GM15510 (cell line): ENCODE measurements around the gene RALB.

ENCODE experiments used
- POLR2A ChIP-seq: IDR thresholded peaks from 3 replicates; pipeline ENCODE4 v1.6.1; 2011; ENCODE audit warnings: borderline replicate concordance; ENCODE audit not compliant: insufficient read length; ENCODE audit errors: extremely low read depth

RALB gene

DNA sequence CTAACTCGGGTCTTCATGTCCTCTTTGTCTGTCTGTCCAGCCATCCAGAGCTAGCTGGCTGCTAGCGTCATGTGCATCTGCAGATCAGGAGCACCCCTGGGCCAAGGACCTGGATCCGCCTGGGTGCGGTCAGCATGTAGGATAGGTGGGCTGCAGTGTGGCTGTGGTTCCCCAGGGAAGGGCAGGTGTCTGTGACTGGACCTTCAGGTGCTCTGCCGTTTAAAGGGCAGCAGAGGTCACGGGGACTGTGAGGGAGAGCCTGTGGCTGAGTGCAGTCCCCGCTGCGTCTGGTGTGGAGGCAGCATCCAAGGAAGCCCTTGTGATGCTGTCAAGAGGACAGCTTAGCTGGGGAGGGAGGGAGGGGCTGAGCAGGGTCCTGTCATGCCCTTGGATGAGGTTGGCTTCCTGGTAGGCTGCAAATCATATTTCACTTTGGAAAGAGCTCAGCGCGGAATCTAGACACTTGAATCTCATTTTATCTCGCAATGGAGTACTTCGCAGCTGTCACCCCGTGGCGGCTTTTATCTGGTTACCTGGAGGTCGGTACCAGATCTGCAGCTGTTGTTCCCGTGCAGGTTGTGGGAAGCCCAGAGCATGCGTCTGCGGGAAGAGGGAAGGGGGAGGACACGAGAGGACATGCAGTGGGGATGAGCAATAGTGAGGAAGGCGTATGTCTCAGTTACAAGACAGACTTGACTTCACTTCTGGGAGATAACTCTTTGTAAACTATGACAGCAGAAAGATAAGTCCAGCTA is 5.9 kb upstream of the RALB start:
- TF ChIP-seq POLR2A, result no peak

DNA sequence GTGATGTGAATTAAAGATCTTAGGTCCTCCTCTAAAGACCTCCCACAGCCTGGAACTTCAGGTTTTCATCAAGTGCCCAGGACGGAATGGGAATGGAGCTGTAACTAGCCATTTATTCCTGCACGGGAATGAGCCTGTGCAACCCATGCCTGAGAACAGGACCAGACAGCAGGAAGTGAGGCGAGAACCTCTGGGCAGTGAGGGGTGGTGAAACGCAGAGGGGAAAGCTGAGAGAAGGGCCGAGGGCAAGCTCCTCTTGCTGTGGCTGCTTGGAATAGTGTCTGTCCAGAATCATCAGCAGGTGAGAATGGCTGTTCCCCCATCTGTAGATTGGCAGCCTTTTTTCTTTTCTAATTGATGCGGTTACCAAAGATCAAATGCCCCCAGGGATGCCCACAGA is 4.8 kb upstream of the RALB start:
- no peak for TF ChIP-seq POLR2A

DNA sequence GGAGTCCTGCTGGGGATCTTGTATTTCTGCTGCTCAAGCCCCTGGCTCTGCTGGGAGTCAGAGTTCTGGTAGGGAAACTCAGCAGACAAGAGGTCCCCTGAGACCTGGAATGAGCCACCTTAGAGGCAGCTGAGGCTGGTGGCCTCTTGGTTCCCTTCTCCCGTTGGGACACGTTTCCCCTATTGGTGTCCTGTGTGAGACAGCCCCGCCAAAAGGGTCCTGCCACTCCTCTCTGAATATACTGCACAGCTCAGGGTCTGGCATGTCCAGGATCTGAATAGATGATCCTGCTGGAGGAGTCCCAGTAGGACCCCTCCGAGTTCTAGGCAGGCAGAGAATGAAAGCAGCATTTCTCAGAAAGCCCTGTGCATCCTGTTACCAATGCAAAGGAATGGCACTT is 2.0 kb upstream of the RALB start:
- no peak for TF ChIP-seq POLR2A

DNA sequence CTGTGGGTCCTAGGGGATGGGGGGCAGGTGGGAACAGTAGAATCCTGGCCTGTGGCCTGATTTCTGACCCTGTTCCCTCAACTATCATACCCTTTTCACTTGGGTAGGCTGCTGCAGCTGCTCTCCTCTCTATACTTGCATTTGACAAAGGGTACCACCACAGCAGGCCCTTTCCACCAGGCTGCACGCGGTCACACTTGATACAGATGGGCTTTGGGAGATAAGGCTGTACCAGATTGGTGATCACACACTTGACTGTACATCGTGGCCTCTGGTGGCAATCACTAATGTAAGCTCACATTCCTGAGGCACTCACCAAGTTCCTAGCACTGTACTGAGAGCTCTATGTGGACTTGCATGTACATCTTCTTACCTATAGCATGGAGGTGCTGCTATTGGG is 1.6 kb upstream of the RALB start:
- TF ChIP-seq POLR2A, result no peak

DNA sequence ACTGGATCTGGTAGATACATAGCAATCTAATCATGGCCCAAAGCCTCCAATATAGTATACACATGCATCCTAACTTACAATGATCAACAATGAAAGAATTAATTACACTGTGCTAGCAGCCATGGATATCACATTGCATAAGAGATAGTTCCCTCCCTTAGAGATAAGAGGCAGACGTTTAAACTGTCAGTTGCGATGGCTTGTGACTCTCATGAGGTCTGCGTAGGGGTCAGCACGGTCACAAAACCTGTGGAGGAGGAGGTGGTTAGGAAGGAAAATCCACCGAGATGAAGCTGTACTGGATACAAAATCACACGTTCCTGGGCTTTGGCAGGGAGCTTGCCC is 800 bp upstream of the RALB start:
- TF ChIP-seq POLR2A, result no peak

DNA sequence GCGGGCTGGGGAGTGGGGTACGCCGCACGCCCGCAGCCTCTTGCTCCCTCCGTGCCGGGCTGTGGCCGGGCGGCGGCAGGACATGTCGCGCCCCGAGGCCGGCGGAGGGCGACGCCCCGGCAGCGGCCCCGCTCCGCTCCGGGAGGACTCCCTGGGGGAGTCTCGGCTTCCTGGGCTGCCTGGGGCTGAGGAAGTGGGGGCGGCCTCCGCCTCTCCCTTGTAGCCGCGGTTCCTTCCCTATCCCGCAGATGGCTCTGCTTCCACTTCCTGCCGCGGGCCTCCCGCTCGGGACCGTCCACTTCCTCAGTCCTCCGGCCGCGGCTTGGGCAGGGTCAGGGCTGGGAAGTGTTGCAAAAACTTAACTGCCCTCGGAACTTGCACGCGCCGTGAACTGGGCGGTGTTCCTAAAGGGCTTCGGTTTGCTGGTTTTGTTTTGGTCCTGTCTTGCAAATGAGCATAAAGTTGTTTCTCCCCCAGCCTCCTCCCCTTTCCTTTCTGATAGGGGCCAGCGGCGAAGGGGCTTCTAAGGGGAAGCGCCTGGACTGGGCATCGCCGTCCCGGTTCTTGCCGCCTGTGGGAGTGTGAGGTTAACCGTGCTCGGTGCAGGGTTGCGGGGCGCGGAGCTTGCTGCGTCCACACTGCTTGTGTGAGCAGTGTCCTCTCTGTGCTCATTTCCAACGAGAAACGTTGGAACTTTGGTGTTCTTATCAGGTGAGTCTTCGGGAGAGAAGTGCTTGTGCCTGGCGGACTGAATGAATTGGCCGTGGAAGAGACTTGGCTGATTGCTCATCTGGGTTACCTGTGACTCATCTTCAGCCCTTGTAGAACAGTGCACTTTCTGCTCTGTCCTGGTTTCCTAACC is 600 bp downstream of the RALB start:
- peak; percentile 37 for TF ChIP-seq POLR2A

DNA sequence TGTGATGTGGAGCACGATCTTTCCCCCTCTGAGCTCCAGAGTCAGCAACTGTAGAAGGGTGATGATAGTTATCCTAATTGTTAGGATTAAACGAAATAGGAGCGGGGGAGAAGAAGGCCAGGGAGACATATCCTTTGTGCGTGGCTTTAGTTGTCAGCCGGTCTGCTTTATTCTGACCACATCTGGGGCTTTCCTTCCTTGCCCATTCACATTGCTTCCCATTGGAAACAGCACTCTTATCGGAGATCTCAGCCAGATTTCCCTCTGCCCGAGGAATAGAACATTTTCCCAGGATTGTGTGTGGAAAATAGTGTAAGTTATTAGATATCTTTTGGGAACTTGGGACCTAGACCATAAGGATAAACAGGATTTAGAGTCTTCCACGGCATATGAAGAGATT is 1.5 kb downstream of the RALB start:
- TF ChIP-seq POLR2A, result no peak

DNA sequence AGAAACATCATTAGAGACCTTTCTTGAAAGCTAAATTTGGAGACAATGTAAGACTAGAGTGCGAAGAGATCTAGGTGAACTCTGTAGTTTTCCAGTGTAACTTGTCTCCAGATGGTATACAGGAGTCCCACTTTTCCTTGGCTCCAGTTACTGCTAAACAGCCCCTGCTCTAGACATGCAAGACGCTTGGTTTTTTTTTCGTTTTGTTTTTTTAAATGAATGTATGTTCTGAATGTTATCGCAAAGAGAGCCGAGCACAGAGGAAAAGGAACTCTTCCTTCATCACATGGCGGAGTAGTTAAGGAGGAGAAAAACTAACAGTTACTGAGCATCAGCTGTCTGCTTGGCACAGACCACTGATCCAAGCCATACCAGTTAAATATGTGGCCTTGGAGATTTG is 2.4 kb downstream of the RALB start:
- TF ChIP-seq POLR2A, result no peak

DNA sequence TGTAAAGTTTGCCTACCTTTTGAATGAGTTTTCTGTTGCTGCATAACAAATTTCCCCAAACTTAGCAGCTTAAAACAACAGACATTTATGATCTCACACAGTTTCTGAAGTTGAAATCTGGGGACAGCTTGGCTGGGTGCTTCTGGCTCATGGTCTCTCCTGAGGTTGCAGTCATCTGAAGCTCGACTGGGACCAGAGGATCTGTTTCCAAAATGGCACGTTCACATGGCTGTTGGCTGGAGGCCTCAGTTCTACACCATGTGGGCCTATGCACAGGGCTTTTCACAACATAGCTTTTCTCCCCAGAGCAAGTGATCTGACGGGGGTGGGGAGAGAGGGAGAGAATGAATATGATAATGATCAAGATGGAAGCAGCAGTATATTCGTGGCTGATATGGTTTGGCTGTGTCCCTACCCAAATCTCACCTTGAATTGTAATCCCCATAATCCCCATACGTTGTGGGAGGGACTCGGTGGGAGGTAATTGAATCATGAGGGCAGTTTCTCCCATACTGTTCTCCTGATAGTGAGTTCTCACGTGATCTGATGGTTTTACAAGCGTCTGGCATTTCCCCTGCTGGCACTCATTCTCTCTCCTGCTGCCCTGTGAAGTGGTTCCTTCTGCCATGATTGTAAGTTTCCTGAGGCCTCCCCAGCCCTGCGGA is 3.5 kb downstream of the RALB start:
- TF ChIP-seq POLR2A, result no peak

DNA sequence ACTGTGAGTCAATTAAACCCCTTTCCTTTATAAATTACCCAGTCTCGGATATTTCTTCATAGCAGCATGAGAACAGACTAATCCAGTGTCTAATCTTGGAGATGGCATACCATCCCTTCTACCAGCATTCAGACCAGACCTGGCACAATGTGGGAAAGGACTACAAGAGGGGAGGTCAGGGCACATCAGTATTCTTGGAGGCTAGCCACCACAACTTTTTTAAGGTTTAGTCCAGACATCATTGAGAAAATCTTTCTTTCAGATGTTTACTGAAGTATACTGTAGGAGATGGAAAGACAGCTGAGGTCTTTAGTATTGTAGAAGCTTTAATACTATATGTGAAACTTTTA is 4.0 kb downstream of the RALB start:
- TF ChIP-seq POLR2A, result no peak

DNA sequence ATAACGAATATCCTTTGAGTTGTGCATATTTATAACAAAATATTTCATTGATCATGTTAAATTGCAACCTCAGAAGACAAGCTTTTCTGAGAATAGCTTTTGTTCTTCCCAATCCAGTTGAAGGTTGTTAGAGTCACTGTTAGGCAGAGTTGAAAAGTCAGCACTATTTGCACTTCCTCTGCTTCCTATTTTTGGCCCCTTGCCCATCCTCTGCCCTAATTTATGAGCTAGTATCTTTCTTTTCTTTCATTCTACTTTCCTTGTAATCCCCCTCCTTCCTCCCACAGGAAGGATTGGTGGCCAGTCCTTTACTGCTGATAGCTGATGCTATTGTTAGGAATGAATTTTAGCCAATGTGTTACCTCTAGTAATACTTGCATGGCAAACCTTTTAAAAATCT is 4.9 kb downstream of the RALB start:
- no peak for TF ChIP-seq POLR2A

DNA sequence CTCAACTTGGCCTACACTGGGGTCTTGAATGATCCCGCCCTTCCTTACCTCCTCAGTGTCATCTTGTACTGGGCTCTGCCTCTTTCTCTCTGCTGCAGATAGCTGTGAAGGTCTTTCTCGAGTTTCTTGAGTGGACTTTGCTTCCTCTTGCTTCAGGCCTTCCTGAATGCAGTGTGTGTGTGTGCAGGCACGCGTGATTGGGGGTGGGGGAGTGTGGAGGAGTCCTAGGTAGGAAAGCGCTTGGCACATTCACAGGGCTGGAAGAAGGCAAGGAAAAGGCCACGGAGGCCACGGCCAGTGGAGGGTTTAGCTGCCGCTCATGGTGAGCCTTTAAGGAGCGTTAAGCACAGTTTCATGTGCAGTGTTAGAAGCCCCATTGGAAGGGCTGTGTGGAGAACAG is 5.5 kb downstream of the RALB start:
- no peak for TF ChIP-seq POLR2A

DNA sequence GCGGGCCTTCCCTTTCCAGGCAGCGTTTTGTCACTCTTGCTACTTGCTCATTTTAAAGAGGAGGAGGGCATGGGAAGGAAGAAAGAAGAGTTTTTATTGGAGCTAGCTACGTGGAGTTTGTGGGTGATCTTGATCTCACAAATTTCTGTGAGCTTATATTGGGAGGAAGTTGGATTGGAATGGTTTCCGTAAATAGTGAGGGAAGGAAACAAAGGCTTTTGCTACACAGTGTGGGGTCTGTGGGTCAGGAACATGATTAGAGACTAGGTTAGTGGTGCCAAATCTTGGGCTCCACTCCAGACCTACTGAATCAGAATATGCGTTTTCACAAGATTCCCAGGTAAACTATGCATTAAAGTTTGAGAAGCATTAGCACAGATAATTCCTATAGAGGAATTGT is 8.1 kb downstream of the RALB start:
- TF ChIP-seq POLR2A, result no peak

DNA sequence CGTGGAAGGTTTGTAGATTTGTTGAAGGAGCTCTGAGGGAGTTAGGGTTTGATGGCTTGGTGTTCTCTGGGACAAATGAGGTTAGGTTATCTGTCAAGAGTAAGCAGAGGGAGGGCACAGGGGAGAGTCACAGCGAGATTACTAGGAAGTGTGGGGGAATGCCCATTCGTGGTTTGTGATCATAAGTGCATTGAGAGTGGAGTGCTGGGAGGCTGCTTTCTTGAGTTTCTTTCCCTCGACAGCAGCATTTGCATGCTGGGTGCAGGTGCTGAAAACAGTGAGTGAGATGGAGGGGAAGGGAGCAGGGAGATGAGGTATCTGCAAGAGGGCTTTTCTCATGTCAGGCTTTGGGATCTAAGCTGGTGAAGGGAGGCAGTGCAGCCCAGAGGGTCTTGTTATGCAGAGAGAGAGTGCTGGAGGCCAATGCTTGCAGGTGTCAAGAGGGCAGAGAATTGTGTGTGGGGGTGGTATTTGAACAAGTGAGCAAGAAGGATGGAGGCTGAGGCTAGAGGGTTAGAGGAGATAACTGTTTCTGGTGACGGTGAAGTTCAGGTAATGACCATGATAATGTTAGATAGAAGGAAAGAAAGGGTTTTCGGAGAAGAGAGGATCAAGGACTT is 8.8 kb downstream of the RALB start:
- TF ChIP-seq POLR2A, result no peak

DNA sequence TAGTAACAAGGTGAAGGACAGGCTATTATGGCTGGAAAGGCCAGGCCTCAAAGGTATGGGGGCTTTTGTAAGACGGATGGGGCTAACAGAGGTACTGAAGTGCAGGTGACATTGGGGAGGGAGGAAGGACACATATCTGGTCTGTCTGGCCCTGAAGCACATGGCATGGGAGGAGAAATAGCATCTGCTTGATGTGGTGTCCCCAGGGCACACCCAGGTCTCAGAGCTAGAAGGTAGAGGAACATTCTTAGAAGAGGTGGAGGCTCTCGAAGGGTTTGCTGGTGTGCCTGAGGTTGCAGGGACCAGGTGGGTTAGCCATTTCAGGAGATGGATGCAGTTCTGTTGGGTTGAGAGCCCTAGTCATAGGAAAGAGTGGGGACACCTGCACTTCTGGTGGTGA is 9.5 kb downstream of the RALB start:
- TF ChIP-seq POLR2A, result no peak

DNA sequence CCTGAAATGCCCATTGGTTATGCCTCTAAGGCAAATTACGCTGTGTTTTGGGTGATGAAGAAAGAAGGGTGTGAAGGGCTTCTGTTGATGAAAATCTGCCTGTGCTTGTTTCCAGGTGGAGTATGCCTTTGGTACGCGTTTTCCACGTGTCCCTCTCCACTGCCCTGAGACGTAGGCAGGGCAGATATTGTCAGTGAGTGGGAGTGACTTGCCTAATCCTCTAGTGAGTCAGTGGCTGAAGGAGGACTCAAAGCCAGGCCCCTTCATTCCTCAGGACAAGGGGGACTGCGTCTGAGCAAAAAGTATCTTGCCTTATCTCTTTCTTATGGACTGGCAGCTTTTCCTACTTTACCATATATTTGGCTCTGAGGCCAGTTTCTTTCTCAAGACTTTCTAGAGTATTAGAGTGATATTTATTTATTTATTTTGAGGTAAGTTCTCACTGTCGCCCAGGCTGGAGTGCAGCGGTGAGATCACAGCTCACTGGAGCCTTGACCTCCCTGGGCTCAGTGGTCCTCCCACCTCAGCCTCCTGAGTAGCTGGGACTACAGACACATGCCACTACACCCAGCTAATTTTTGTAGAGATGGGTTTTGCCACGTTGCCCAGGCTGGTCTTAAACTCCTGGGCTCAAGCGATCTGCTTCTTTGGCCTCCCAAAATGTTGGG is 10.2 kb downstream of the RALB start:
- no peak for TF ChIP-seq POLR2A

DNA sequence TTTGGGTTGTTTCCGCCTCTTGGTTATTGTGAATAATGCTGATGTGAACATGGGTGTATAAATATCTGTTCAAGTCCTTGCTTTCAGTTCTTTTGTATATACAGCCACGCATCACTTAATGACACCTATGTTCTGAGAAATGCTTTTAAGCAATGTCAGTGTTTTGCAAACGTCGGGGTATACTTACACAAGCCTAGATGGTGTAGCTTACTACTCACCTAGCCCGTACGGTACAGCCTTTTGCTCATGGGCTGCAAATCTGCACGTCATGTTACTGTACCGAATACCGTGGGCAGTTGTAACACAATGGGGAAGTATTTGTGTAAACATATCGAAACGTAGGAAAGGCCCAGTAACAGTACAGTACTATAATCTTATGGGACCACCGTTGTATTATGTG is 12.4 kb downstream of the RALB start:
- no peak for TF ChIP-seq POLR2A
